Gastroesophageal sphincter (tissue), 3 donors: Measurements from ENCODE around the gene STRIP2.

Experiments used
- EP300 ChIP-seq: sonication (generic); formaldehyde crosslinking; IDR thresholded peaks from one replicate; pipeline ENCODE4 v1.6.1; 2017; ENCODE audit warnings: antibody characterized with exemption, mild to moderate bottlenecking
- POLR2A ChIP-seq, 2 donors: fragments of 450-650 bp; IDR thresholded peaks; one replicate each; pipeline ENCODE4 v1.6.1; 2017; ENCODE audit warnings: antibody characterized with exemption in 2 of 2, mild to moderate bottlenecking in 2 of 2, moderate library complexity in 1 of 2
- TF ChIP-seq, protein P1 (sequence below), 4 experiments: fragments of 200-600 bp in 2 of 4; fragments of 450-650 bp in 2 of 4; sonication (generic) in 1 of 4; IDR thresholded peaks; one replicate each; pipeline ENCODE4 v1.5.1; 2017 to 2019; ENCODE audit warnings: antibody characterized with exemption in 4 of 4, mild to moderate bottlenecking in 2 of 4, moderate library complexity in 2 of 4

DNA sequence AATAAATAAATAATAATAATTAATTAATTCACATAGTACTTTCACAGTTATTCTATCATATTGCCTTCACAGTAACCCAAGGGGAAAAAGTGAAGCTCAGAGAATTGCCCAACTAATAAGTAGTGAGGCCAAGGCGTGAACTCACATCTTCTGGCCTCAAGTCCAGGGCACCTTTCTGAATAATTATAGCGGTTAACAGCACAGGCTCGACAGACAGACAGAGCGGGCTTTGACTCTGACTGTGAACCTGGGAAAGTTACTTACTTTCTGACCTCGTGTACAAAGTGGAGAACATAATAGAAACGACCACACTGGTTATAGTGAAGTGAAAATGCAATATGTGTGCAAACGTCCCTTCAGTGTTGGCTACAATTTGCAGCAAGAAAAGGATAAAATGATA, 62.4 kb downstream of the STRIP2 start:
- TF ChIP-seq, protein P1, sequence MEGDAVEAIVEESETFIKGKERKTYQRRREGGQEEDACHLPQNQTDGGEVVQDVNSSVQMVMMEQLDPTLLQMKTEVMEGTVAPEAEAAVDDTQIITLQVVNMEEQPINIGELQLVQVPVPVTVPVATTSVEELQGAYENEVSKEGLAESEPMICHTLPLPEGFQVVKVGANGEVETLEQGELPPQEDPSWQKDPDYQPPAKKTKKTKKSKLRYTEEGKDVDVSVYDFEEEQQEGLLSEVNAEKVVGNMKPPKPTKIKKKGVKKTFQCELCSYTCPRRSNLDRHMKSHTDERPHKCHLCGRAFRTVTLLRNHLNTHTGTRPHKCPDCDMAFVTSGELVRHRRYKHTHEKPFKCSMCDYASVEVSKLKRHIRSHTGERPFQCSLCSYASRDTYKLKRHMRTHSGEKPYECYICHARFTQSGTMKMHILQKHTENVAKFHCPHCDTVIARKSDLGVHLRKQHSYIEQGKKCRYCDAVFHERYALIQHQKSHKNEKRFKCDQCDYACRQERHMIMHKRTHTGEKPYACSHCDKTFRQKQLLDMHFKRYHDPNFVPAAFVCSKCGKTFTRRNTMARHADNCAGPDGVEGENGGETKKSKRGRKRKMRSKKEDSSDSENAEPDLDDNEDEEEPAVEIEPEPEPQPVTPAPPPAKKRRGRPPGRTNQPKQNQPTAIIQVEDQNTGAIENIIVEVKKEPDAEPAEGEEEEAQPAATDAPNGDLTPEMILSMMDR (IDR thresholded peaks at IDR 0.05): no peak
- no peak for TF ChIP-seq EP300
- no peak for TF ChIP-seq POLR2A (IDR thresholded peaks at IDR 0.05)
